HG02981 (cell line): ENCODE data around the gene RCAN2.
"Not testable (repeated sequence)": the region's sequence is repeated elsewhere in the genome, so short reads cannot be mapped to it uniquely, and the experiment has no call there.

Source experiments
- ATAC-seq: cut with Tn5 transposase; IDR thresholded peaks from one replicate; pipeline ENCODE4 v1.9.1; 2021; ENCODE audit warnings: mild to moderate bottlenecking, moderate library complexity; ENCODE audit not compliant: unreplicated experiment

The RCAN2 gene

DNA sequence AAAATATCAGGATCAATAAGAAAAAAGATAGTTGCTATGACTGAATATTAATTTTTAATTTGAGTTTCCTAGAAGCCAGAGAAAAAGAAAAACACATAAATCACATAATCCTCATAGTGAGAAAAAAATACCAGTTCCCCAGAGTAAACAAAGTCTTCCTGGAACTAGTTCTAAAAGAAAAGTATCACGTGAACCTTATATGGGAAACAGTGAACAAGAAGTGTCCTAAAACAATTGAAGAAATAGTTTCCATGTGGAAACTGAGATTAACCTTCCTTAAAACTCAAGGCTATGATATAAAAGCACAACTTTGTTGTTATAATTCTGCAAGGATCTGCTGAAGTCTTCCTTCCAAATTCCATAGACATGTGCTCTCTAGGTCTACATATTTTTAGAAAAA, 50.6 kb downstream of the RCAN2 start:
- no peak for ATAC-seq

GRCh38 chr6:46440141-46440540, 51.1 kb downstream of the RCAN2 start:
- ATAC-seq = no peak

- no peak for ATAC-seq
Measured at GRCh38 chr6:46438245-46438644, 53.0 kb downstream of the RCAN2 start.

GRCh38 chr6:46437671-46438221, 53.5 kb downstream of the RCAN2 start:
- no peak for ATAC-seq

DNA sequence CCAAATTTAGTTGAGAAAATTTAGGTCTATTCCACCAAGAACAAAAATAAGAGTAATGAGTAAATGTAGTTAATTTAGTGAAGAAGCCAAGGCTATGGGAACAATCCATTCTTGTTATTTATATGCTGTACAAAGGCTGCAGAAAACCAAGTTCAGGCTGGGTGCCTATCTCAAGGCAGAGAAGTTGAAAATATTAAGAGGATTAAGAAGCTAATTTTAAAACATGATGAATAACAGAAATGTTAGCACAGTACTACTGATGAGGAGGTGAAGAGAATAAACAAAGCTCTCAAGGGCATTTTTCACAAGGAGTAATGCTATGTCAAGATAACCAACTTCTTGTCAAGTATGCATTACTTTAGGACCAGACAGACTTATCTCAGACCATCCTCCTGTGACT, 68.6 kb downstream of the RCAN2 start:
- ATAC-seq = no peak

DNA sequence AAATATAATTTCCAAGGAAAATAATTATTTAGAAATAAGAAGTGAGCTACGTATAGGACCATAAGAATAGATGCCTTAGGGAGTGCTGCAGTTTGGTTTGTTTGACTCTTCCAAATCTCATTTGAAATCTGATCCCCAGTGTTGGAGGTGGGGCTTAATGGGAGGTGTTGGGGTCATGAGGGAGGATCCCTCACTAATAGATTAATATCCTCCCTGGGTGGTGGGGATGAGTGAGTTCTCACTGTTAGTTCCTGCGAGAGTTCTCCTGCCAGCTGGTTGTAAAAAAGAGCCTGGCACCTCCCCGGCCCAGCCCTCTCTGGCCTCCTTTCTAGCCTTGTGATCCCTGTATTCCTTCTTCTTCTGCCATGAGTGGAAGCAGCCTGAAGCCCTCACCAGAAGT, 69.3 kb downstream of the RCAN2 start:
- no peak for ATAC-seq

- ATAC-seq = no peak
Measured at GRCh38 chr6:46420921-46421638, 70.2 kb downstream of the RCAN2 start.

GRCh38 chr6:46419576-46420002, 71.7 kb downstream of the RCAN2 start:
- no peak for ATAC-seq

- ATAC-seq = no peak
Measured at GRCh38 chr6:46414398-46414797, 76.9 kb downstream of the RCAN2 start.

GRCh38 chr6:46412662-46413061, 78.6 kb downstream of the RCAN2 start:
- ATAC-seq = no peak

DNA sequence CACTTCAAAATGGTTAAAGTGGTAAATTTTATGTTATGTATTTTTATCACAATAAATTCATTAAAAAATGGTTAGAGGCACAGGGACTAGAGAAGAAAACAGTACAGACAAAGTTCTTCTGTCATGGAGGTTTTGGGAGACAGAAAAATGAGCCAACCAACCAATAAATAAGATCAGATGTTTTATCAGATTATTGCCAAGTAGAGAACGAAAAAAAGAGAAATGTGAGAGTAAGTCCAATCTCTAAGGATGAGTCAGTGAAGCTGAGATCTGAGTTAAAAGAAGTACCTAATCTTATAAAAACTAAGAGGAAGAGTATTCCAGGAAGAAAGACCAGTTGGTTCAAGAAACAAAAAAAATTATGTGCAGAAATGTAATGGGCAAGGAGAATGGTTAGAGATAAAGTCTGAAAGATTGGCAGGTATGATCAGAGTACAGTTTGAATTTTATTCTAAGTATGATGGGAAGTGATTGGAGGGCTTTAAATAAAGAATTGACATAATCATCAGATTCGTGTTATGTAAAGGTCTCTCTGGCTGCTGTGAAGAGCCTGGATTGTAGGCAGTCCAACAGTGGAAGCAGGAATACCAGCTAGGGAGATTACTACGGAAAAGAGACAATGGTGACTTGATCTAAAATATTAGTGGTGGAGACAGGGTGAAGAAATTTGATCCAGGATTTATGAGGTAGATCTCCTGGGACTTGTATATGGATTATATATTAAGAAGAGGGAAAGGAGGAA, 79.6 kb downstream of the RCAN2 start:
- ATAC-seq = no peak

- ATAC-seq = no peak
Measured at GRCh38 chr6:46410334-46410953, 80.8 kb downstream of the RCAN2 start.

- no peak for ATAC-seq
Measured at GRCh38 chr6:46407776-46408530, 83.3 kb downstream of the RCAN2 start.

DNA sequence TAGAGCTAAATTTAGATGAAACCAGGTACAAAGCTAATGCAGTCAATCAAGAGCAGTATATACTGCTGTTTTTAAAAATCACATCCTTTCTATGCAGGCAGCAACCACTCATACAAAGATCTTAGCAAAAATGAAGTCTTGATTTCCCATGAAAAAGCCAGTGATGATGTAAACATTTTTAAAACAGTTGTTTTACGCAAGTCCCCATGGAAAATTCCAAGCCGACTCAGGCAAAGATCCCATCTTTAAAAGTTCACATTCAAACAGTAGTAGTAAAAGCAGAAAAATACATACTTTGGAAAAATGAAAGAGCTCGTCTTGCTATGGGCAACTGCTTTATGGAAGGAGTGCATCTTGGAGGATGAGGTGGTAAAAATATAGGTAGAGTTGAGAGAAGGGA, 84.0 kb downstream of the RCAN2 start:
- ATAC-seq = no peak

DNA sequence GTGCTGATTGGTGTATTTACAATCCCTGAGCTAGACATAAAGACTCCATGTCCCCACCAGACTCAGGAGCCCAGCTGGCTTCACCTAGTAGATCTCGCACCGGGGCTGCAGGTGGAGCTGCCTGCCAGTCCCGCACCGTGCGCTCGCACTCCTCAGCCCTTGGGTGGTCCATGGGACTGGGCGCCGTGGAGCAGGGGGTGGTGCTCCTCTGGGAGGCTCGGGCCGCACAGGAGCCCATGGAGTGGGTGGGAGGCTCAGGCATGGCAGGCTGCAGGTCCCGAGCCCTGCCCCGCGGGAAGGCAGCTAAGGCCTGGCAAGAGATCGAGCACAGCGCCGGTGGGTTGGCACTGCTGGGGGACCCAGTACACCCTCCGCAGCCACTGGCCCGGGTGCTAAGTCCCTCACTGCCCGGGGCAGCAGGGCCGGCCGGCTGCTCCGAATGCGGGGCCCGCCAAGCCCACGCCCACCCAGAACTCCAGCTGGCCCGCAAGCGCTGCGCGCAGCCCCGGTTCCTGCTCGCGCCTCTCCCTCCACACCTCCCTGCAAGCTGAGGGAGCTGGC, 85.5 kb downstream of the RCAN2 start:
- ATAC-seq = not testable (repeated sequence)

GRCh38 chr6:46400898-46401297, 90.4 kb downstream of the RCAN2 start:
- no peak for ATAC-seq

- no peak for ATAC-seq
Measured at GRCh38 chr6:46395530-46395929, 95.7 kb downstream of the RCAN2 start.

GRCh38 chr6:46393940-46394337, 97.3 kb downstream of the RCAN2 start:
- no peak for ATAC-seq

GRCh38 chr6:46393161-46393939, 97.9 kb downstream of the RCAN2 start:
- no peak for ATAC-seq

DNA sequence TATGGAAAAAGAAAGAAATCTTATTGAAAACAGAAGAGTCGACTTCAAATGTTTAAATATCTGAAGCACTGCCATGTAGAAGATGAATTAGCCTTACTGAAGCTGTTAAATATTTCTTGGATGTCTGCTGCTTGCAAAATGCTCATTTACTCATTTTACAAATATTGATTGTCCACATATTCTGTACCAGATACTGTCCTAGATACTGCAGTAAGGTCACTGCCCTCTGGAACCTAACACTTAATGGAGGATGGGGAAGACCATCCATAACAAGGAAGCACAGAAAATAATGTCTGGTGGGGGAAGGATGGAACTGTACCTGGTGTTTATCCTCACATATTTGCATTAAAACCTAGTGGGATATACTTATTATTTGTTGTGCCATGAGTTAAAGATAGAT, 99.0 kb downstream of the RCAN2 start:
- ATAC-seq = no peak
